A204.1 (cell line): Measurements from ENCODE around the gene GNAL.
"Not testable (repeated sequence)": the region's sequence is repeated elsewhere in the genome, so short reads cannot be mapped to it uniquely, and the experiment has no call there.

Experiments
- FAIRE-seq: peaks from 2 replicates; lab custom pipeline; 2012; peaks lifted over from hg19 to GRCh38; lab: Jason Lieb, UNC

GNAL gene

DNA sequence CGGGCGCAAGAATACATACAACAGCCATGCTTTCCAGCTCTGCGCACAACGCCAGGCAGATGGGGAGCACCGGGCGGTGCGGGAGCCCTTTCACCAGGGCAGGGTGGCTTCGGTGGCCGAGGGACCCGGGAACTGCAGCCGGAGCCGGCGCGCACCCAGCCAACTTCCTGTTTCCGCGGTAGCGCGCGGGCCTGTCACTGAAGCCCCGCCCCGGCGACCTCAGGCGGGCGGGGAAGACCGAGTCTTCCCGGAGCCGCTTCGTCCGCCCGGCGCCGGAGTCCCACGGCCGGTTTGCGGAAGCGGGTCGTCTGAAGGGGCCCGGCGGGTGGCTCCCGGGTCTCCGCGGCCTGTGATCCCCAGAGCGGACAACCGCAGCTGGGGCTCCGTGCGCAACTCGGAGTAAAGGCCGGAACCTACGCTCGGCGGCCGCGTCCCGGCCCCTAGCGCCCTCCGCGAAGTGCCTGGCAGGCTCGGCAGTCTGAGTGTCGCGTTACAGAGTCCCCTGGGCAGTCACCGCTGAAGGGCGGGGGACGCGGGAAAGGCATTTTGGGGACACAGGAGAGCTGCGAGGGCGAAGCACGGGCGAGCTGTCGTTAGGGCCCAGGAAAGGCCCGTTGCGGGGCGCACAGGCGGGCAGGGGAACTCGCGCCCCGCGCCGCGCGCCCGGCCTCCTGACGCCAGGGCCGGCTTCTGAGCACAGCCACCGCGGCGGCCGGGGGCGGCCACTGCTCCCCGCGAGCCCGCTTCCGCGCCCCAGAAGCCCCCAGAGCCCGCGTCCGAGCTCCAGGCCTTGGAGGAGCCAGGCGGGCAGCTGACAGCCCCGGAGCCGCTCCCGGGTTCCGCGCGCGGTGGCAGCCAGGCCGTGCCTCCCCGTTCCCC is 219.4 kb downstream of the GNAL start, which contains the start of gene MPPE1:
Gene MPPE1, minus strand, starts transcription at position 136 of the 879 bp plus-strand sequence. CDS start 11,053 bp downstream, outside the sequence.
- no peak for FAIRE-seq

DNA sequence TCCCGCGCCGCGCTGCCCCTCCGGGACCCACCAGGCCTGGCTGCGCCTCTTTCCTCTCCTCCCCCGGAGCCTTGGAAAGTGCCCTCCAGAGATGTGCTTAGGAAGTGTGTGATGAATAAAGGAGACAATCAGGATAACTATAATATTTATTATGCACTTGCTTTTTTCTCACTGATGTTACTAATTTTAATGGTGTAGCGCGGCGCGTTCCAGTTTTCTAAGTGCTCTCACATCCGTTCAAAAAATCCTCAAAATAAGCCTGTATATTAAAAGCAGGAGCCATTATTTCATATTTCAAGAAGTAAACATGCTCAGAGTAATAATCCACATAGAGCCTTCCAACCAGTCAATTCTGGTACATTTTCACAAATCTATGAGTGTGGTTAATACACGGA is 220.0 kb downstream of the GNAL start:
- FAIRE-seq = no peak

DNA sequence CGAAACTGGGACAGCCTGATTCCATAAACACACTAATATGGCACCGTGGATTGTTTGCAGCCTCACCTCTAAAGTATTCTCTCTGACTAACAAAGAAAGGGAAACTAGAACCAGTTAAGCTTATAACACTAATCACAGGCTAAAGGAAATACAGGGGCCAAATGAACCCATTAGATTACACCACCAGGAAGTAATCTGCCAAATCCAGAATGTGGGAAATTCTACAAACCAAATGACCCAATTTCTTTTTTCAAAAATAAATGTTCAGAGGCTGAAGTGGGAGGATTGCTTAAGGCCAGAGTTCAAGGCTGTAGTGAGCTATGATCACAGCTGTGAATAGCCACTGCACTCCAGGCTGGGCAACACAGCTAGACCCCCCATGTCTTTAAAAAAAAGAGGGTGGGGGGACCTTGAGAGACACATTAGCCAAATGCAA is 220.5 kb downstream of the GNAL start:
- FAIRE-seq = no peak

DNA sequence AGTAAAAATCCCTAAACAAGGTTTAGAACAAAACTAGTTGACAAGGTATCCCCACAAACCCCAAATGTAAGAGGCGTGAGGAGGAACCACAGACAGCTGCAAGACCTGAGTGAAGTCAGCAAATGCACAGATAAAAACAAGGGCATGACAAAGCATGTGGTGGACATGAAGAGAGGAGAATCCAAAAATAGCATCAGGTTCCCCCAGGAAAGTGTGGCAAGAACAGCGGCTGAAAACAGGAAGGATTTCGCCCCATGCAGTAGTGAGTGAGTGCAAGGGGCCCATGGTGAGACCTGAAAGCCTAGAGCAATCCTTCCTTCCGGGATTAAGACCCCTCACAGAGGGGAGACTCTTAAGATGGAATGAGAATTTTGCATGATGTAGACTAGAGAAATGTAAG is 227.8 kb downstream of the GNAL start:
- FAIRE-seq = not testable (repeated sequence)

DNA sequence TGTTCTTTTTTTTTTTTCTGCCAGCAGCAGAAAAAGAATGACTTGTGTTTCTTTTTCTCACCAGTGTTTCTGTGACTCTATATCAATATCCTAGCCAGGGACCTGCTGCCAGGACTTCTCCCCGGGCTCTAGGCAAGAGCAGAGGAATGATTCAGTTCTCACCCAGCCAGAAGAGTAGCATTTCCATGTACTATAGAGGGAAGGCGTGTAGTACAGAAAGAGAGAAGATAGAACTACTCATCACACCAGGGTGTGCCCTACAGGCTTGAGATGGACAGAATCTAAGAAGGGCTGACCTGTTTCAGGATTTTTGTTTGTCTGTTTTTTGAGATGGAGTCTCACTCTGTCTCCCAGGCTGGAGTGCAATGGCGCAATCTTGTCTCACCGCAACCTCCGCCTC is 230.5 kb downstream of the GNAL start:
- FAIRE-seq = not testable (repeated sequence)

DNA sequence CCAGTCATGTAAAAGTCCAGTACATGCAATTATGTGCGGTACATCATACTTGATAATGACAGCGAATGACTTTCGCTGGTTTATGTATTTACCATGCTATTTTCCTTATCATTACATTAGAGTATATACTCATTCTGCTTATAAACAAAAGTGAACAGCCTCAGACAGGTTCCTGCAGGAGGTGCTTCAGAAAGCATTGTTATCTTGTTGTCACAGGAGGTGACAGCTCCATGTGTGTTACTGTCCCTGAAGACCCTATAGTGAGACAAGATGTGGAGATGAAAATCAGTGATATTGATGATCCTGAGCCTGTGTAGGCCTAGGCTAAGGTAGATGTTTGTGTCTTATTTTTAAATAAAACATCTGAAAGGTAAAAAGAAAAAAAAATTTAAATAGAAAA is 234.4 kb downstream of the GNAL start:
- no peak for FAIRE-seq

DNA sequence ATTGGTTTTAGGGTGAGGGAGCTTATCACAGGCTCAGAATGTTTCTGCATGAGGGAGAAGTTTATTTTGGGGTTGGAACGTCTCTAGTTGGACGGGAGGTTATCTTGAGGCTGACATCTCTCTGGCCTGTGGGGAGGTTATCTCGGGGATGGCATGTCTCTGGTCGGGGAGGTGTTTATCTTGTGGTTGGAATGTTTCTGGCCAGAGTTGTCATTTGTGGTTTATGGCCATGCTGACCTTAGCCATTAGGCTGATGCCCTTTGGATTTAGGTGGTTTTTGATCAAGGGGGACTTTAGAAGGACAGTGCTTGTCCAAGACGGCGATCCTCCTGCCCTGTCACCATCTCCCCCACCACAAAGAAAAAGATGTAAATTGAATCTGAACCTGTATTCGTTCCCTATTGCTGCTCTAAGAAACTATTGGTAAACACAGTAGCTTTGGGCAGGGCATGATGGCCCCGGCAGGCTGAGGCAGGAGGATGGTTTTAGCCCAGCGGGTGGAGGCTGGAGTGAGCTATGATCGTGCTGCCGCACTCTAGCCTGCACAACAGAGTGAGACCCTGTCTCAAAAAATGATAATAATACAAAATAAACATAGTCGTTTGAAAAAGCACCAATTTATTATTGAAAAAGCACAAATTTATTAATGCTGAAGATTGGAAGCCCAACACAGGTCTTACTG is 236.9 kb downstream of the GNAL start:
- no peak for FAIRE-seq

DNA sequence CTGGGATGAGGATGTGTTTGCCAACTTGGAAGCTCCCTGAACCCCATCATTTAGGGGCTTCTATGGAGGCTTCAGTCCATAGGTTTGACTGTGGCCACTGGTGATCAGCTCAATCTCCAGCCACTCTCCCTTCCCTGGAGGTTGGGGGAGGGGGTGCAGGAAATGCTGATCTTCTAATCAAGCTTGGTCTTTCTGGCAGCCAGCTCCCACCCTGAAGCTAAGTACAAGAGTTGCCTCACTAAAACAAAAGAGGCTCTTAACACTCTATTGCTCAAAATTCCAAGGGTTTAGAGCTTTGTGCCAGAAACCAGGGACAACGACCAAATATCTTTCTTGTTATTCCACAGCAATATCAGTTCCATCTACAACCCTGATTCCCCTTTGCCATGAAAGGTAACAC is 238.4 kb downstream of the GNAL start:
- no peak for FAIRE-seq

DNA sequence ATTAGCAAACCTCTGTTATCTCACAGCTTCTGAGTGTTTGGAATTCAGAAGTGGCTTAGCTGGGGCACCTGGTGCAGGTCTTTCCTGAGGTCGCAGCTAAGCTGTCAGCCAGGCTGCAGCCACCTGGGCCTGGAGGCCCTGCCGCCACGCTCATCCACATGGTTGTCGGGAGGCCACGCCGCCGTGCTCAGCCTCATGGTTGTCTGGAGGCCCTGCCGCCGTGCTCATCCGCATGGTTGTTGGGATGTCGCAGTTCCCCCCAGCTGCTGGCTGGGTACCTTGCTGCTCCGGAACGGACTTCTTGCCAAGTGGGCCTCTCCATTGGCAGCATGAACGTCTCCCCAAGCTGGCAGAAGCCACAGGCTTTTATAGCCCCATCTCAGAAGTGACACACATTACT is 243.3 kb downstream of the GNAL start:
- no peak for FAIRE-seq
